GM21515 (cell line): ENCODE measurements around the gene KLHL29.

Experiments used
- ATAC-seq: cut with Tn5 transposase; IDR thresholded peaks from one replicate; pipeline ENCODE4 v1.9.1; 2021; ENCODE audit not compliant: unreplicated experiment

The KLHL29 gene

DNA sequence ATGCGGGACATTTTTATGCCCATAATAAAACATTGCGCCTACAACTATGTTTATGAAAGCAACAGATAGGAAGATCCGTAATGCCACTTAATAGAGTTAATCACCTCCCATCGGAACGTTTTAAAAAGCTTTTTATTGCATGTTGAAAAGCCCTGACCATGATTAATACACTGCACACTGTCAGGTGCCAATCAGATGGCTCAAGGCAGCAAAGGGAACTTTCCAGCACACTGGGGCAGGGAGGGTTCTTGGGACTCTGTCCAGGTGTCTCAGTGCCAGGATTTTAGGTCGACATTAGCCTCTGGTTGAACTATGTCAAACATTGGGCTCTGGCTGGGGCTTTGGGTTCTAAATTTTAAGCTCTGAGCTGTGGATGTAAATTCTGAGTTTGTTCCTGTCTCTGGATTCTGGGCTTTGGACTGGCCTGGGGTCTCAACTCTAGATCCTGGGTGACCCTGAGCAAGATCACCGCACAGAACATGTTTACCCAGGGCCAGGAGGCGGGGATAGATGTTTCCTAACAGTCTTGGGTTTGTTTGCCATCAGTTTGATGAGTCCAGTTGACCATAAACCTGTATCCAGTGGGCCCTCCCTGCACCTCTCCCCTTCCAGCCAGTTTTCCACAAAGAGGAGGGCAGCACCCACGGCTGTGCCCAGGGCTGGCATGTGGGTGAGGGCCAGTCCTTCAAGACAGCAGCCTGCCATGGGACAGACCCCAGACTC is 279.2 kb downstream of the KLHL29 start:
- ATAC-seq = no peak

DNA sequence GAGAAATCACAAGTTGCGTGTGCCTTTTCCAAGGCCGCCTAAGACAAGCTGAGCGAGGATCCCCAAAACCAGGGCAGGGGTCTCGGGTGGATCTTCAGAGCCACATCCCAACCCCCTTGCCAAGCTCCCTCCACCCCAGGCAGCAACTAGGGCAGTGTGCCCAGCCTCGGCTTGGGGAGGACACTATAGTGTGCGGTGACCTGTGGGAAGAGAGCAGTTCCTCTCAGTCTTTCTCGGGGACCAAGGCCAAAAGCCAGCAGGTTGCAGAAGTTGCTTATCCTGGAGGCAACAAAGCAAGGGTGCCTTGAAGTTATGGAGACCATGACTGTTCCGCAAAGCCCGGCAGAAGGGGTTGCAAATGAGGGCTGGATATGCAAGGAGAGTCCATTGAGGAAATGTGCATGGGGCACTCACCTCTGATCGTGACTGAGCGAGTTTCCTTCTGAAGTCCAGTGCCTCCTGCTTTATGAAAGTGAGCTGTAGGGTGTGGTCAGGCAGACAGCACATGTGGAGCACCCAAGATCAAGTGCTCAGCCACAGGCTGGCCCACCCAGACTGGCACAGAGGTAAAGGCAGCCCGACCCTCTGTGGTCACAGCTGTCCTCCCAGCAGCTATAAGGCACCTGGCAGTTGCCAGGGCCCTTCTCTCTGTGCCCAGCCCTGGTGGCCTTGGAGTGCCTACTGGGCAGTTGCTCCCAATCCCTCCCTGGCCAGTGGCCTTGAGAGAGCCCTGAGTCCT is 281.4 kb downstream of the KLHL29 start:
- ATAC-seq = no peak

GRCh38 chr2:23666980-23667357 is 282.0 kb downstream of the KLHL29 start:
- ATAC-seq = no peak

GRCh38 chr2:23668756-23669304 is 283.9 kb downstream of the KLHL29 start:
- no peak for ATAC-seq

DNA sequence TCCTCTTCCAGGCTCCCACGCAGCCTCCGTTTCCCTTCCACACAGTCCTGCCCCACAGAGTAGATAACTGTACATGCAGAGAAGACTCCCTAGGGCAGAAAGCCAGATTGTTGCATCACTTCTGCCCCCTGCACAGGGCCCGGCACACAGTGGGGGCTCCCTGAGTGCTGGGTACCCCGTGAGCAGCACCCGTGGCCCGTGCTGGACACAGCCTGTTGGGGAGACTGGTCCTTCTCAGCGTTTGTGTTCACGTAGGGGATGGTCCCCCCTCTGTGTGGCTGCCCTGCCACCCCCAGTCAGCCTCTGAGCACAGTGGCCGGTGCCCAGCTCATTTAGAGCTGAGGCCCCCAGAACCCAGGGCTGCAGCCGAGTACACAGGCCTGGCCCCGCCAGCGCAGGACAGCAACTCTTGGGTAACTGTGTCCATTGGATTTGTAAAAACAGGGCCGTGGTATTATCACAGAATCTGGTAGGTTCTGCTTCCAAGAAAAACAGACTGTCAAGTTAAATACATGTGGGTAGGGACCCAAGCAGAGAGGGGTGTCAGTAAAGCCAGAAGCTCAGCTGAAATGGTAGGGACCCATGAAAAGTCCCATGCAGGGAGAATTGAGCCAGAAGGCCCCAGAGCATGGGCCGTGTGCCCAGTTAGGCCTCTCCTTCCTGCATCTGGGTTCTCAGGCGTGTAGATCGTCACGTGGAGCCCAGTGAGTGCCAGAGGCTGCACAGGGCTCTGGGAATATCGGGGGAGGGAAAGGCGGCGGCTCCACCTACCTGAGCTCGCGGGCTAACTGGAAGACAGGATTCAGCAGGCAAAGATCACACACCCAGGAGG is 284.6 kb downstream of the KLHL29 start:
- no peak for ATAC-seq

- ATAC-seq = no peak
Measured at GRCh38 chr2:23670245-23670592, 285.2 kb downstream of the KLHL29 start.

GRCh38 chr2:23673082-23673481 is 288.1 kb downstream of the KLHL29 start:
- ATAC-seq = no peak

- no peak for ATAC-seq
Measured at GRCh38 chr2:23673830-23674679, 289.1 kb downstream of the KLHL29 start.

- no peak for ATAC-seq
Measured at GRCh38 chr2:23675506-23675905, 290.5 kb downstream of the KLHL29 start.

- no peak for ATAC-seq
Measured at GRCh38 chr2:23677836-23678235, 292.9 kb downstream of the KLHL29 start.

GRCh38 chr2:23679044-23679443 is 294.1 kb downstream of the KLHL29 start:
- no peak for ATAC-seq

DNA sequence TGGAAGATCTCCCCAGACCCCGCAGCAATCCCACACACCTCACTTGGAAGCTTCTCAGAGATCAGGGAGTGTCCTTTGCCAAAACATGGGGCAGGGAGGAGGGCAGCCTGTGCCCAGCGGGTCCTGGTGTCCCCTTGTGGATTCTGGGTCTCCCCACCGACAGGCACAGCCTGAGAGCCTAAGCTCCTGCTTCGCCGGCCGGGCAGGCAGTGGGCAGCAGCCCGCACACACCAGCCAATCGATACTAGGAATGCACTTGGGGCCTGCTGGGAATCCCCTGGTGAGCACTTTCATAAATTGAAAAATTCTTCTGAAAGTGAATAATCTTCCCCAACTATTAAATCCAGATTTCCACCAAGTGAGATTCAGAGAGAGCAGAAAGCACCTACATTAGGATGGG is 296.0 kb downstream of the KLHL29 start:
- no peak for ATAC-seq

- no peak for ATAC-seq
Measured at GRCh38 chr2:23681356-23682140, 296.6 kb downstream of the KLHL29 start.

GRCh38 chr2:23682481-23682880 is 297.5 kb downstream of the KLHL29 start:
- no peak for ATAC-seq

DNA sequence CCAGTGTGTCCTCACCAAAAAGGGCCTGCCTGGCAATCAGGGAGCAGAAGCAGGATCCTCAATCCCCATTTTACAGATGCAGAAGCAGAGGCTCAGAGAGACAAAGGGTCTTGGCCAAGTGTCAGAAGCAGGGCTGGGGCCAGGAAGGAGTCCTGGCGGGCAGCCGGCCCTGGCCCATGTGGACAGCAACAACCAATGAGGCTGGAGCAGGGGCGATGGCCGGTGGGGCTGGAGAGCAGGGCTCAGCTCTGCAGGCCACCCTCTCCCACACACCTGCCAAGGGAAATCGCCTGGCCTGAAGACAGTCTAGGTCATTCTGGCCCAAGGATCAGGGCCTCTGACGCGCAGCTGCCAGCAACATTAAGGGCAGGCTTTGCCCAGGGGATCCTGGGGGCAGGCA is 298.0 kb downstream of the KLHL29 start:
- no peak for ATAC-seq

DNA sequence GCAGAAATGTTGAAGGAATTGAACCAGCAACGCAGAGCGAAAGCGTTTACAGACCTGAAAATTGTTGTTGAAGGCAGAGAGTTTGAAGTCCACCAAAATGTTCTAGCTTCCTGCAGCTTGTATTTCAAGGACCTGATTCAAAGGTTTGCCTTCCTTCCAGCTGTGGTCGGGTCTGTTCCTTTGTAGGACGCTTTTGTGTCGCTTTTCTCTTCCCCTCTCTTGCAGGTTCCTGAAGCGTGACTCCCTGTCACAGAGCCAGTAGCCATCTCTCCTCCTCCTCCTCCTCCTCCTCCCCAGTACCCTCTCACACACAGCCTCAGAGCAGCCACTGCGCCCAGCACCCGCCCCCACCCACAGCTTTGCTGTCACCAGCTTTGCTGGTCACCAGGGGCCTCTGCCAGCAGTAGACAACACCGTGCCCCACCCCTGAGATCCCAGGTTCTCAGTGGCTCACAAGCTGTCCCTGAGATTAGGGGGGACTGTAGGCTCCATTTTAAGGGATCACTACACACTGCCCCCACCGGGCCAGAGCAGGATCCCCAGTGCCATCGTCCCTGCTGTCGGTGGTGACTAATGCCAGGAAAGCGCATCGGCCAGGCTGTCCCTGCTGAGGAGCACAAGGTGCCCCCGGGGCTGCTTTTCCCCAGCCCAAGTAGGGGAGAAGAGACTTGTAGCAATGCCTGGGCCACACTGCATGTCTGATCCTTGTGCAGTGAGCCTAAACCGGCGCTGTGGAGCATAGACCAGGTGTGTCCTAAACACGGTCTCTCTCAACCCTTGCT is 299.6 kb downstream of the KLHL29 start:
- ATAC-seq = no peak

DNA sequence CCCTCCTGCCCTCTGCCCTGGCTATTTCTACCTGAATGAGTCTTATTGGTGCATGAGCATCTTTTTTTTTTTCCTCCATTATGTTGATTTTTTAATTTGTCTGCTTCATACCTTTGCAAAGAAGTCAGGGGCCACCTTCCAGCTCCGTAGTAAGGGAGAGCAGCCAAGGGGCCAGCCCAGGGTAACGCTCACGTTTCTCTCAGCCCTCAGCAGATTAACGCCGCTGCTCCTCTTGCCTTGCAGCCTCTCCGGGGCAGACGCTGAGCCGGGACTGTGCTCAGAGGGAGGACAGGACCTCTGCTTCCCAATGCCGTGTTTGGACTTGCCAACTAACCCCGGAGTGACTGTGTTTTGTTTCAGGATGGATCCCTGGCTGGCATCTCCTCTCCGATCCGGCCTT is 300.2 kb downstream of the KLHL29 start:
- no peak for ATAC-seq

DNA sequence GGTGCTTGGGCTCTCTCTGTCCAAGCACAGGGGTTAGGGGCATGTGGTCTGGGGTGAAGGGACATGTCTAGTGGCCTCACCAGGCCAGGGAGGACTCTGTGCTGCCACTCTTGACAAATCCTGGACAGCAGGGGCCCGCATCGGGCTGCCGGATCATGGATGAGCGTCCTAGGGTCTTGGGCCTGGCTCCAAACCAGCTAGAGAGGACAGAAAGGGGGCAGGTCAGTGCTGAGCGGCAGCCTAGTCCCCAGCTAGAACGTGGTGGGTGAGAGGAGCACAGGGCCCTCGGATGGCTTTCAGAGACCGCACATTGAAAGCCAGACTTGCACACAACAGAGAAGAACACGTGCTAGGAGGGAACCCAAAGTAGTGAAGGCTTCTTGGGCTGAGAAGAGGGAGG is 300.7 kb downstream of the KLHL29 start:
- ATAC-seq = no peak

DNA sequence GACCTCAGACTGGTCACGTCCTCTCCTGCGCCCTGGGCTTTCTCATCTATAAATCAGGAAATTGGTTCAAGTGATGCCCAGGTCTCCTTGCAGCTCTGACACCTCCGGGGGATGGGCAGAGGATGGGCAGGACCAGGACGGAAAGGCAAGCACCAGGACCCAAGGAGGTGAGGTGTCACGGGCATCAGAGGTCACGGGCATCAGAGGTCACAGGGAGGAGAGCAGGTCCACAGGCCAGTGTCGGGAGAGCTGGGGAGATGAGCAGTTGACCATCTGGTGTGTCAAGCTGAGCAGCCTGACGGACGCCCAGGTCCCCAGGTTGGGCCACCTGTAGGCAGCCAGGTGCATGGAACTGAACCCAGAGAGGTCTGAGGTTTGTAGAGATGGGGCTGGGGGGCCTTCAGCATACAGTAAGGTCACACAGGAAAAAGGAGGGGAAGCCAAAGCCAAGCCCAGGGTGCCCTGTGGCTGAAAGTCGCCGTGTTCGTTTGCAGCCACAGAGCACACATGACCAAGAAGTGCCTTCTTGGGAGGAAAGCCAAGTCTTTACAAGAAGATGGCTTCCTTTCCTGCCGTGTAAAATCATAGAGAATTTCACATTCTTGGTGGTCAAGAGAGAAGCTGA is 301.5 kb downstream of the KLHL29 start:
- ATAC-seq = no peak
